NCI-H2196 (cell line): ENCODE results near the gene CAPN12.

Source experiments
- DNase-seq: peaks from one replicate; lab custom pipeline; 2025; ENCODE audit not compliant: unreplicated experiment; lab: John Stamatoyannopoulos, UW

CAPN12 gene

GRCh38 chr19:38712161-38712748 is 32.0 kb downstream of the CAPN12 start:
- no peak for DNase-seq

- peak; percentile 78 for DNase-seq
These were observed 32.5 kb downstream of the CAPN12 start for GRCh38 chr19:38711726-38712153.

GRCh38 chr19:38710928-38711725 is 33.1 kb downstream of the CAPN12 start:
- no peak for DNase-seq

GRCh38 chr19:38710416-38710702 is 33.9 kb downstream of the CAPN12 start:
- DNase-seq: no peak

- no peak for DNase-seq
These were observed 34.4 kb downstream of the CAPN12 start for GRCh38 chr19:38709671-38710415.

GRCh38 chr19:38709119-38709518 is 35.2 kb downstream of the CAPN12 start:
- no peak for DNase-seq

- DNase-seq: no peak
These were observed 35.8 kb downstream of the CAPN12 start for GRCh38 chr19:38708413-38709024.

- DNase-seq: peak; percentile 46
These were observed 36.7 kb downstream of the CAPN12 start for GRCh38 chr19:38707512-38708114.

GRCh38 chr19:38706792-38707511 is 37.3 kb downstream of the CAPN12 start:
- no peak for DNase-seq

- no peak for DNase-seq
These were observed 38.9 kb downstream of the CAPN12 start for GRCh38 chr19:38705197-38706019.

GRCh38 chr19:38704488-38705026 is 39.7 kb downstream of the CAPN12 start:
- DNase-seq: no peak

- no peak for DNase-seq
These were observed 40.8 kb downstream of the CAPN12 start for GRCh38 chr19:38703509-38703908.

- DNase-seq: no peak
These were observed 42.0 kb downstream of the CAPN12 start for GRCh38 chr19:38702278-38702677.

- DNase-seq: no peak
These were observed 42.7 kb downstream of the CAPN12 start for GRCh38 chr19:38701455-38702063.

- DNase-seq: no peak
These were observed 43.3 kb downstream of the CAPN12 start for GRCh38 chr19:38700902-38701454.

- no peak for DNase-seq
These were observed 43.8 kb downstream of the CAPN12 start for GRCh38 chr19:38700350-38700901.

- no peak for DNase-seq
These were observed 44.5 kb downstream of the CAPN12 start for GRCh38 chr19:38699647-38700349.

- DNase-seq: no peak
These were observed 45.3 kb downstream of the CAPN12 start for GRCh38 chr19:38699027-38699346.
